ENCODE results near the gene HOXB1.
"Not testable (repeated sequence)": the region's sequence is repeated elsewhere in the genome, so short reads cannot be mapped to it uniquely, and the experiment has no call there.

HOXB1 gene

GRCh38 chr17:48515925-48516900 is 14.6 kb downstream of the HOXB1 start:
- DNase-seq = no peak

- DNase-seq = no peak
These were observed 16.3 kb downstream of the HOXB1 start for GRCh38 chr17:48514477-48514876.

- DNase-seq = no peak
These were observed 16.9 kb downstream of the HOXB1 start for GRCh38 chr17:48513666-48514455.

- DNase-seq = no peak
These were observed 17.7 kb downstream of the HOXB1 start for GRCh38 chr17:48513097-48513496.

- no peak for DNase-seq
These were observed 19.8 kb downstream of the HOXB1 start for GRCh38 chr17:48510761-48511604.

- DNase-seq = no peak
These were observed 20.4 kb downstream of the HOXB1 start for GRCh38 chr17:48510381-48510760.

GRCh38 chr17:48509708-48510107 is 21.1 kb downstream of the HOXB1 start:
- not testable (repeated sequence) for DNase-seq

GRCh38 chr17:48506246-48506645 is 24.6 kb downstream of the HOXB1 start:
- DNase-seq = no peak

- DNase-seq = peak; percentile 42
These were observed 25.0 kb downstream of the HOXB1 start for GRCh38 chr17:48505788-48506187.

- no peak for DNase-seq
These were observed 25.9 kb downstream of the HOXB1 start for GRCh38 chr17:48504953-48505352.

- DNase-seq = no peak
These were observed 27.1 kb downstream of the HOXB1 start for GRCh38 chr17:48503747-48504146.

- no peak for DNase-seq
These were observed 27.9 kb downstream of the HOXB1 start for GRCh38 chr17:48502901-48503300.

- DNase-seq = no peak
These were observed 28.5 kb downstream of the HOXB1 start for GRCh38 chr17:48502312-48502711.

- DNase-seq = no peak
These were observed 30.1 kb downstream of the HOXB1 start for GRCh38 chr17:48500435-48501426.

GRCh38 chr17:48499735-48500434 is 30.9 kb downstream of the HOXB1 start:
- no peak for DNase-seq

GRCh38 chr17:48499248-48499647 is 31.6 kb downstream of the HOXB1 start:
- no peak for DNase-seq

- DNase-seq = no peak
These were observed 32.5 kb downstream of the HOXB1 start for GRCh38 chr17:48498164-48498850.

- no peak for DNase-seq
These were observed 33.7 kb downstream of the HOXB1 start for GRCh38 chr17:48497103-48497502.

- DNase-seq = no peak
These were observed 36.5 kb downstream of the HOXB1 start for GRCh38 chr17:48494335-48494734.
